ENCODE results near the gene TBC1D14.

GRCh38 chr4:6986781-6987587, 77.4 kb downstream of the TBC1D14 start:
- TF ChIP-seq RARB (CRISPR knock-in tag; IDR thresholded peaks at IDR 0.05) (no peak), TOX (CRISPR knock-in tag; IDR thresholded peaks at IDR 0.05; ENCODE audit: borderline replicate concordance) (no peak), SNAI2 (CRISPR knock-in tag; IDR thresholded peaks at IDR 0.05) (no peak), BACH2 (CRISPR knock-in tag; IDR thresholded peaks at IDR 0.05; ENCODE audit: borderline replicate concordance) (no peak)
